Mucosa of descending colon (tissue), 3 donors: ENCODE measurements around the gene PRKAB1. TPM values are rescaled to one million over a fixed set of nuclear protein-coding genes. Genes with fewer than 3 reads are reported as not detected.
"Not testable (repeated sequence)": the region's sequence is repeated elsewhere in the genome, so short reads cannot be mapped to it uniquely, and the experiment has no call there.

Source experiments
- ATAC-seq: fragments of 200-7000 bp; cut with Tn5 transposase; one replicate; pipeline ENCODE4 v1.9.1; 2020; ENCODE audit warnings: mild to moderate bottlenecking, moderate library complexity
- DNase-seq, 3 donors: peaks; one replicate each; pipeline ENCODE4 v3.0.0-alpha.2; 2020
- H3K36me3 ChIP-seq: fragments of 200-600 bp; one replicate; pipeline ENCODE4 v1.8.0; 2021; ENCODE audit warnings: low read depth, mild to moderate bottlenecking
- H3K4me1 ChIP-seq: fragments of 200-600 bp; one replicate; pipeline ENCODE4 v1.8.0; 2021; ENCODE audit warnings: low read depth, mild to moderate bottlenecking
- H3K4me3 ChIP-seq: fragments of 200-600 bp; one replicate; pipeline ENCODE4 v1.8.0; 2021; ENCODE audit warnings: mild to moderate bottlenecking
- H3K9me3 ChIP-seq: fragments of 200-600 bp; one replicate; pipeline ENCODE4 v1.8.0; 2021; ENCODE audit warnings: mild to moderate bottlenecking
- CTCF ChIP-seq: fragments of 200-600 bp; IDR thresholded peaks from one replicate; pipeline ENCODE4 v1.8.0; 2022; ENCODE audit warnings: antibody characterized with exemption, mild to moderate bottlenecking
- intact Hi-C, 2 donors: fragments of 100-400 bp; cut with DNase I in 1 of 2; cut with micrococcal nuclease in 1 of 2; formaldehyde crosslinking; loops; one replicate each; pipeline versions ENCODE4 v1.11.0 to v1.11.1; 2022; cut with DNase I, micrococcal nuclease
- total RNA-seq, 3 donors: library from RNA; stranded (reverse); fragmentation: NEBNext Ultra II Directional in 2 of 3; extraction: Animal tissue kit (Norgen Biotek cat#: 25700) in 2 of 3; gene quantifications; one replicate each; pipeline versions ENCODE4 v1.2.1 to v1.2.4, GENCODE V29; 2021 to 2023
- donor health status: DM: no; HTN: no; CAD: no; lungs with moderate emphysema.
- donor health status: DM: no; HTN: no; CAD: no.
- donor health status: DM: no; HTN: yes; CAD: no.

PRKAB1 gene
- total RNA-seq, 3 donors from 2014 or later, result 63.8 to 127 (median 90.1) TPM

DNA sequence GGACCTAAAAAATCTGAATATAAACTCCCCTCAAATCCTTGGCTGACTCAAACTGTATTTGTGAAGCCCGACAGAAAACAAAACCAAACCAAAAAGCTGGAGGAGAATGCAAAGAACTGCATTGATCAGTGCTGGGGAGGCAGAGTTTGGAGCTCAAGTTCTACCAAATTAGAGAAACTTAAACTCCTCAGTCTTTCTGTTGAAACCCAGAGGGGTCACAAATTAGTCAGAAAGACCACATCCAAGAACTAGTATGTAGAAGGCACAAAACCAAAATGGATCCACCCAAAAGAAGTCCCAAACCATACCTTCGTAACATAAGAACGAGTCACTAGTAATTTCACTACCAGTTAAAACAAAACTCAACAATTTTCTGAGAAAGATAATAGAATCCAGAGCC lies 15.3 kb upstream of the PRKAB1 start:
- no peak for TF ChIP-seq CTCF
- H3K4me1 ChIP-seq, result no peaks in the 10 kb centered on the region
- peaks cover 11% of the 10 kb centered on the region for H3K9me3 ChIP-seq
- intact Hi-C loops, result loop anchor here in 1 of 2 donors (10.0 kb wide), 1 partner anchor 132 kb away; no protein-coding TSS in a partner anchor
- ATAC-seq, result no peak
- no peak overlapping the region for H3K4me3 ChIP-seq
- no peaks in the 10 kb centered on the region for H3K36me3 ChIP-seq
- DNase-seq, result no peak

DNA sequence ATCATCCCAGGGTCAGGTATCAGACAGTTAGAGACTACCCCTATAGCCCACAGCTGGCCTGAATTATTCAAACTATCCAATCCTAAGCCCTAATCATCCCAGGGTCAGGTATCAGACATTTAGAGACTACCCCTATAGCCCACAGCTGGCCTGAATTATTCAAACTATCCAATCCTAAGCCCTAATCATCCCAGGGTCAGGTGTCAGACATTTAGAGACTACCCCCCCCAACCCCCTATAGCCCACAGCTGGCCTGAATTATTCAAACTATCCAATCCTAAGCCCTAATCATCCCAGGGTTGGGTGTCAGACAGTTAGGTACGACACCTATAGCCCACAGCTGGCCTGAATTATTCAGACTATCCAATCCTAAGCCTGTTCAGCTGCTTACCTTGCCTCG lies 10.9 kb upstream of the PRKAB1 start:
- intact Hi-C loops, result loop anchor here in 1 of 2 donors (10.0 kb wide), 1 partner anchor 128 kb away; no protein-coding TSS in a partner anchor
- ATAC-seq, H3K4me1 ChIP-seq, H3K36me3 ChIP-seq, DNase-seq, H3K4me3 ChIP-seq: not testable (repeated sequence)
- H3K9me3 ChIP-seq, result peaks cover 11% of the 10 kb centered on the region

GRCh38 chr12:119658166-119658565 lies 9.8 kb upstream of the PRKAB1 start:
- intact Hi-C loops, result loop anchor here in 1 of 2 donors (10.0 kb wide), 1 partner anchor 127 kb away; no protein-coding TSS in a partner anchor
- H3K9me3 ChIP-seq, DNase-seq, H3K4me1 ChIP-seq, H3K4me3 ChIP-seq, ATAC-seq, H3K36me3 ChIP-seq: not testable (repeated sequence)

DNA sequence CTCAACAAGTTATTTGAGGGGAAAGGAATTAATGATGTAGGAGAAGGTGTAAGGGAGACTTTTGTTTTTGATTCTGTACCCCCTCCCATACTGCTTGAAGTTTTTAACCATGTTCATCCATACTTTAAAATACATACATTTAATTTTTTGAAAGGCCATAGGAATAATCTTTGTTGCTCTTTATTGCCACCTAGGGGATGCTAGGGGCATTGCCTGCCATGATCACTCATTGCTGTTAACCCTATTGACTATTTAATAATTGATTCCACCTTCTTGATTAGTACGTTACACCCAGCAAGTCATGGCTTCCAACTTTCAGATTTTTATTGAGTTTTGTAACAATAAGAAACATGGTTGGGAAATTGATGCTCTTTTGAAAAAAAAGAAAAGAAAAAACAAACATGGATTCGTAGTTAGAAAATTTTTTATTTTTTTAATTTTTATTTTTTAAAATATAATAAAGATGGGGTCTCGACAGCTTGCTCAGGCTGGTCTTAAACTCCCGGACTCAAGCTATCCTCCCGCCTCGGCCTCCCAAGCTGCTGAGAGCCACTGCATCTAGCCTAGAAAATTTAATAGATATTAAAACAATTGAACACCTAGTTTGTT lies 8.5 kb upstream of the PRKAB1 start:
- ATAC-seq (peak; percentile 59), DNase-seq (peak in 1 of 3 donors; percentile 70)
- Histone ChIP-seq H3K4me1 (no peaks in the 10 kb centered on the region), H3K4me3 (no peak overlapping the region), H3K36me3 (no peaks in the 10 kb centered on the region), H3K9me3 (no peaks in the 10 kb centered on the region)
- peak; percentile 86 for TF ChIP-seq CTCF
- intact Hi-C loops, result loop anchor here in 1 of 2 donors (10.0 kb wide), 1 partner anchor 125 kb away; no protein-coding TSS in a partner anchor

DNA sequence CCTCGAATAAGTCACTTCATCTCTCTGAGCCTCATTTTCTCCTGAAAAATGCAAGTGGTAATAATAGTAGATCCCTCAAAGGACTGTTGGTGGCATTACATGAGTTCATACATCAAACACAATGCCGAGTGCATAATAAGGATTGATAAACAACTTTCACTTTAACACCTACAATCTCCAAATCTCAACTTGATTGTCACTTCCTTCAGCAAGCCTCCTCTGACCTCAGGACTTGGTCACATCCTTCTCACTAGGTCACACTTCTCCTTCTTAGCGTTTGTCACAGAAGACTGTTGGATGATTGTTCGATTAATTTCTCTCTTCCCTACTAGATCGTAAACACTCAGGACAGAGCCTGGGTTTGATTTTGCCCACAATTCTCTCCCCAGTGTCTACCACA lies 7.9 kb upstream of the PRKAB1 start:
- Histone ChIP-seq H3K4me3 (no peak overlapping the region), H3K4me1 (no peaks in the 10 kb centered on the region), H3K9me3 (no peaks in the 10 kb centered on the region), H3K36me3 (no peaks in the 10 kb centered on the region)
- ATAC-seq, result no peak
- intact Hi-C loops, result no loop called here
- no peak for DNase-seq
- TF ChIP-seq CTCF, result no peak

DNA sequence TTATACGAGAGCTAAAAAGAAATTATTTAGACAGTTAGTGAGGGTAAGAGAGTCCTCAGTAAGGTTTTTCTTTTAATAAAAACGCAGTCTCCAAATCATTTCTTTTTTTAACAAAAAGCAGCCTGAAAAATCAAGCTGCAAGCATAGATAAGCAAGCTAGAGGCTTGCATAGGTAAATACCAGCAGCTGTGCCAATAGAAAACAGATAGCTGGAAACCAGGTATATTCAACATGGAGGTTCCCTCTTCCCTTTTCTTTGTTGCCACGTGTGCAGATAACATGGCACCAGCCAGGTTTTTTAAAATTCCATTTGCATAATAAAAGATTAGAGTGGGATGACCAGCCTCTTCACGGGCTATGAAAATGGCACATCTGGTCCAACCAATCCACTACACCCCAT lies 6.1 kb upstream of the PRKAB1 start:
- intact Hi-C loops, result no loop called here
- Histone ChIP-seq H3K36me3 (no peaks in the 10 kb centered on the region), H3K9me3 (no peaks in the 10 kb centered on the region), H3K4me3 (no peak overlapping the region), H3K4me1 (peaks cover 2% of the 10 kb centered on the region)
- DNase-seq (no peak), ATAC-seq (no peak)
- TF ChIP-seq CTCF, result no peak

- Histone ChIP-seq H3K9me3 (no peaks in the 10 kb centered on the region), H3K36me3 (no peaks in the 10 kb centered on the region), H3K4me3 (no peak overlapping the region), H3K4me1 (peaks cover 9% of the 10 kb centered on the region)
- ATAC-seq (no peak), DNase-seq (no peak)
- TF ChIP-seq CTCF, result no peak
- intact Hi-C loops, result no loop called here
Measured at GRCh38 chr12:119664642-119665041, 3.3 kb upstream of the PRKAB1 start.
